ENCODE measurements around the gene IRF6.
A peak's percentile ranks its signal among the peaks of the same experiment; 100 is the strongest.

The IRF6 gene

DNA sequence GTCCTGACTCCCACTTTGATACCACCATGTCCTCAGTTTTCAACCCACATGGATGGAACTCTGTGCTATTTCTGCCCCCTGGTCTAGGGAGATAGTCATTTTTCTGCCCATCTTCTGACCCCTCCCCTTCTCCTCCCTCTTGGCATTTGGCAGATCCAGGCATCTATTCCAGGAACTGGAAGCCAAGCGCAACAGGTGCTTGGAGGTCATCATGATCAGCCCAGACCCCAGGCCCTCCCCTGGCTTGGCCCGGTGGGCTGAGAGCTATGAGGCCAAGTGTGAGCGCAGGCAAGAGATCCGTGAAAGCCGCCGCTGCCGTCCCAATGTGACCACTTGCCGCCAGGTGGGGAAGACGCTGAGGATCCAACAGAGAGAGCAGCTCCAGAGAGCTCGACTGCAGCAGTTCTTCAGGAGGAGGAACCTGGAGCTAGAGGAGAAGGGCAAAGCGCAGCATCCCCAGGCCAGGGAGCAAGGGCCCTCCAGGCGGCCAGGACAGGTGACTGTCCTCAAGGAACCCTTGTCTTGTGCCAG lies 46.0 kb downstream of the IRF6 start:
- DNase-seq (ENCODE audit: low read depth), result no peak

DNA sequence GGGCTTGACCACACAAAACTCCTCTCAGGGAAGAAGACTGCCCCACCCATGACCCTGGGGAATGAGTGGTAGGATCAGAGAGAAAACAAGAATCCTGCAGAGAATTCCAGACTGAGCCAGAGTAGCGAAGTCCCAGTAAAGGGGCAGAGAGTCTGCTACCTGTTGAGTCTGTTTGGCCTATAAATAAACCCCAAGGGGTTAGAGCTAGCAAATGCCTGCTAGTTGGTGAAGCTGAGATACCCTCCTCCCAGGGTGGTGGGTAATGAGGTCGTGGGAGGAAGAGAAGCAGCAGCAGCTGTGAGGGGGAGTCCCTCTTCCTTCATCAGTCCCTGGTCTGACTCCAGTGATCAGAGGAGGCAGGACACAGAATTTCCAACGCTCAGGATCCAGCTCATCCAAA lies 47.5 kb downstream of the IRF6 start:
- DNase-seq (ENCODE audit: low read depth), result no peak

- no peak for DNase-seq (ENCODE audit: low read depth)
Observed at GRCh38 chr1:209756615-209757445, 49.1 kb downstream of the IRF6 start.

GRCh38 chr1:209755926-209756614 lies 49.9 kb downstream of the IRF6 start, which contains the start of gene TRAF3IP3:
Gene TRAF3IP3, plus strand, starts transcription at chr1:209756053. Its CDS starts 3,987 bp downstream, at chr1:209760040.
- DNase-seq (ENCODE audit: low read depth), result no peak

- no peak for DNase-seq (ENCODE audit: low read depth)
Observed at GRCh38 chr1:209755256-209755655, 50.7 kb downstream of the IRF6 start.

- no peak for DNase-seq (ENCODE audit: low read depth)
Observed at GRCh38 chr1:209752890-209753289, 53.1 kb downstream of the IRF6 start.

DNA sequence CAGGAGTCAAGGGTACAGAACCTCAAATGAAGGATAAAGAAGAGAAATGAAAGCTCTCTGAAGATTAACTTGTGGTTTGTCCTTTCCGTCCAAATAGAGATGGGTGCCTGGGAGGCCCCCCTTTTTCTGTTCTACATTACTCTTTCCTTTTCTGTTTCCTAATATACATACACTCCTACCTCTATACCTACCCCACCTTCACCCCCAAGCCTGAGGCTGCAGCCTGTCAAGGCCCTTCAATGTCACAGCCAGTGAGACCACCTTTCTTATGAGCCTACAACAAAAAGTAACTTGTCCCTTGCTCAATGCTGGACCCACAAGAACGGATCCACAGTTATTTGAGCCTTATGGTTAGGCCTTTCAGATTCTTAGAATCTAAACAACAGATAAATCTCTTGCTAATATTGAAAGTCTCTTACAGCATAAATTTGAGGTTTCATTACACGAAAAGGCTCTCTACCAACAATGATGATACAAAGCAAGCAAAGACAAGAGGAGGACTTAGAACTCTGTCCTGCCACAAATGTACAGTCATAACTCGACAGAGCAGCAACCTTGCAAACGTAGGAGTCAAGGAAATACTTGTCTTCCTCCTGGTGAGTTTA lies 54.2 kb downstream of the IRF6 start:
- DNase-seq (ENCODE audit: low read depth), result no peak

DNA sequence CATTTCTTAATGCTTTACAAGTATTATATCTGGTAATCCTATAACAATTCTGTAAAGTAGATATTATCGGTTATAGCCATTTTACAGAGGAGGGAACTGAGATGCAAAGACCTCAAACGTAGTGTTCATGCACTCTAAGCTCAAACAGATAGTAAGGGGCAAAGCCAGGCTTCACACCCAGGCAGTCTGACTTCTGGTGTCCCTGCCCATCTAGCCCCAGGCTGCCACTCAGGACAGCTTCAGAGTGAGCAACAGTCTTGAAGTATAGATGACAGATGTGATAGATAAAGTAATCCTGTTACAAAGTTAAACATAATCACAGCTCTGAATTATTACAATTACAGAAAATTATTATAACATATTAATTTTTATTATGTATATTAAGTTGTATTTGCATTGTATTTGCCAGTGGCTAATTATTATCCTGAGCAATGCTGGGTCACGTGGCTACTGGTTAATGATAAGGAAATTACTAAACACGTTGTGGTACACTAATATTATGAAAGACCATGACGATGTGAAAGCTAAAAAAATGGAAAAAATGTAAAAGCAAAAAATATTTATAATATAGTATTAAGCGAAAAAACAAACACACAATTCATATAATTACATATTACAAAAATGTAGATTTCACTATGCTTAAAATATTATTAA lies 56.1 kb downstream of the IRF6 start:
- DNase-seq (ENCODE audit: low read depth), result no peak

- DNase-seq (ENCODE audit: low read depth), result no peak
Observed at GRCh38 chr1:209749205-209749604, 56.7 kb downstream of the IRF6 start.

GRCh38 chr1:209748620-209749019 lies 57.3 kb downstream of the IRF6 start:
- no peak for DNase-seq (ENCODE audit: low read depth)

DNA sequence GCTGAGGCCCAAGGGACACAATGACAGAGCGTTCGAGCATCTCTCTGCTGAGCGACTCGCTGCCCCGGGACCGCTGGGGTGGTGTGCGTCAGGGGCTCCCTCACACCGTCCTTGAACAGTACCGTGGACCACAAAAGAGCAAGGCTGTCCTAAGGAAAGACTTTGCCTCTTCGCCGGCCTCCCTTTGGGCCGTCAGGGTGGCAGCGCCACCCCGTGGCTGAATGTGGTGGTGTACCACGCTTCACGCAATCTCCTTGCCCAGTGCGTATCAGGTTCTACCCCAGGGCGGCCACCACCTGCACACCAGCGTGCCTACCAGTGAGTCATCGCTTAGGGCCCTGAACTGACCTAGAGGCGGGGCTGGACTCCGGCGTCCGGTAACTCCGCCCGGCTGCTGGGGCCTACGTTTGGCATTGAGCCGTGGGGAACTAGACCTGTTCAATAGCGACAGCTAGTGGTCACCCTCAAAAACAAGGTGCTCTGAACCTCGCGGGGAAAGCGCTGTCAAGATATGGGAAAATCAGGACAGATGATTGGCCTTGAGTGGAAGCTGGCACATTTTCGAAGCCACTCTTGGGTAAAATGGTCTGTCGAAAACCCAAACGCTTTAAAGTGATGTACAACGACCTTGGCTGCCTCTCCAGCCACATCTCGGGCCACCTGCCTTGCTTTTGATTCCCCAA lies 58.2 kb downstream of the IRF6 start:
- peak; percentile 92 for DNase-seq (ENCODE audit: low read depth)

- no peak for DNase-seq (ENCODE audit: low read depth)
Observed at GRCh38 chr1:209746451-209747165, 59.3 kb downstream of the IRF6 start.

DNA sequence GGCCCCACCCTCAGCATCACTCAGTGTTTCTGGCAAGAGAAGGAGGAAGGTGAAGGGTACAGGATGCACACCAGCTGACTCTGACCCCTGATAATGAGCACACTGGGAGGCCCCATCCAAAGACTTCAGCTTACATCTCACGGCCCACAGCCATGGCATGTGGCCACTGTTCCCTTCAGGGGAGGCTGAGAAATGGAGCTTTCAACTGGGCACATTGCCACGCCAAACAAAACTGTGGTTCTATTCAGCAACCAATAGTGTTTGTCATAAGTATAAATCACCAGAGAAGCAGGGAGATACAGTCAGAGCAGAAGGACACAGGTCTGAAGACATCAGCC lies 62.8 kb downstream of the IRF6 start:
- peak; percentile 39 for DNase-seq (ENCODE audit: low read depth)

DNA sequence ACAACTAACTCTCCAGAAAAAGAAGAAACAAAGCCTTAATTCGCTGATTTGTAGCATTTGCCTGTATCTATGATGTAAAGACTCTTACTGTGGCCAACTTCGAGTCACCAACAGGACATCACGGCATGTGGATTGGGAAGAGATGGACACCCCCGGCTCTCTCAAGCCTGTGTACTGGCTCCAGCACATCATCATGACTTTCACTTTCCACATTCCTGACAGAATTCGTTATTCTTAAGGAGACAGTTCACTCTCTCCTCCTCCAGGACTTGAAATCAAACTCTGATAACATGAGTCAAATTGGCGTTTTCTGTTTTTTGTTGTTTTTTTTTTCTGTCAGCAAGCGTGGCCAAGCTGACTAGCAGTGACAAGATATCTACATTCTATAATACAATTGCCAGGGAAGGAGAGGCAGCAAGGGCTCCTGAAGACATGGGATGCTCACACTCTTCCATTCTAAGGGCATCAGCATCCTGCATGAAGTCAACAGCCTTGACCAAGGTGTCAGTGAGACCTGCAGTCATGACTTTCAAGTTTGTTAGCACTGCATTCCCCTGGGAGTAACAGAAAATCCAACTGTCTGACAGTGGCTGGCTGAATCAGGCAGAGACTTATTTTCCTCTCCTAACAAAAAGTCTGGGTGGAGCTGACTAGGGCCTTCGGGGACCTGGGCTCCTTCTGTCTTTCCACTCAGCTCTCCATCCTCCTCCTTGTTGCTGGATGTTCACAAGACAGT lies 63.4 kb downstream of the IRF6 start:
- peak; percentile 20 for DNase-seq (ENCODE audit: low read depth)

- DNase-seq (ENCODE audit: low read depth), result no peak
Observed at GRCh38 chr1:209741889-209742288, 64.1 kb downstream of the IRF6 start.

- DNase-seq (ENCODE audit: low read depth), result no peak
Observed at GRCh38 chr1:209741193-209741592, 64.7 kb downstream of the IRF6 start.

- no peak for DNase-seq (ENCODE audit: low read depth)
Observed at GRCh38 chr1:209738270-209738669, 67.7 kb downstream of the IRF6 start.

GRCh38 chr1:209737118-209737505 lies 68.8 kb downstream of the IRF6 start:
- DNase-seq (ENCODE audit: low read depth), result no peak

DNA sequence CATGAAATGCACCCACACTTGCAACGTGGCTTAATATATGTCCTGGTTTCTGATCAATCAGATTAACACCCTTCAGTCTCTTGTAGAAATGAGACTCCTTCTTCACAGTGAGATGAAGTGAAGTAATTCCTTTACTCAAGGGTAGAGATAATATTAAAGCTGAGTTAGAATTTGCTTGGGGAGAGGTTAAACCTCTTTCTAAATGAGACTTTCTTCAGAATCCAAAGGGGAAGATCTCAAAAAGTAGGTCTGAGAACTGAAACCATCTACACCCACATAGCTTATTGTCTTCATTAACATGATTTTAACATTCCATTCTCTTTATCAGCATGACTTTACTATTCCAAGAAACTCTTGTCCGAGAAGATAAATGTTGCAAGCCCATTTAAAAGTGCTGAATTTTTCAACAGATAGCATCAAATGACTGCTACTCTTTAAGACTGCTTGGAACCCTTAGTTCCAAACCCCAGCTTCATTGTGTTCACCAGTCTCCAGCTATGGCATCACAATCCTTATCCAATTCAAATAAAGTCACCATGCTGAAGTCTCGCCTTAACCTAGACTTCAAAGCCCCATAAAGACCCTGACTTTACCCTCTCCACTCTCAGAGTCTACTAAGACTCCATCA lies 69.3 kb downstream of the IRF6 start:
- DNase-seq (ENCODE audit: low read depth), result no peak

Measured in fibroblast of the conjunctiva (primary cell).